NK-92 treated with Interleukin-12 subunit alpha and Interleukin-12 subunit beta, amount 100 ng/mL, for 24 hours (cell line): ENCODE data around the gene APOBEC3G.

Experiments
- DNase-seq: peaks from one replicate; lab custom pipeline; 2025; lab: John Stamatoyannopoulos, UW

Gene APOBEC3G

GRCh38 chr22:39091126-39092081 lies 14.3 kb downstream of the APOBEC3G start:
- peak; percentile 61 for DNase-seq

- DNase-seq: peak; percentile 40
These were observed 15.2 kb downstream of the APOBEC3G start for GRCh38 chr22:39092111-39092862.

- DNase-seq: no peak
These were observed 17.8 kb downstream of the APOBEC3G start for GRCh38 chr22:39094717-39095389.

- DNase-seq: no peak
These were observed 18.9 kb downstream of the APOBEC3G start for GRCh38 chr22:39095971-39096370.

GRCh38 chr22:39097098-39098020 lies 20.3 kb downstream of the APOBEC3G start, which contains the start of gene APOBEC3H:
APOBEC3H (plus strand) TSS chr22:39097244; CDS start chr22:39100279, 3,035 bp downstream.
- peak; percentile 38 for DNase-seq

GRCh38 chr22:39098026-39098425 lies 21.0 kb downstream of the APOBEC3G start:
- peak; percentile 17 for DNase-seq

- DNase-seq: no peak
These were observed 21.5 kb downstream of the APOBEC3G start for GRCh38 chr22:39098576-39098975.

GRCh38 chr22:39101226-39101625 lies 24.2 kb downstream of the APOBEC3G start:
- DNase-seq: no peak

- no peak for DNase-seq
These were observed 26.4 kb downstream of the APOBEC3G start for GRCh38 chr22:39103431-39103830.

- DNase-seq: no peak
These were observed 29.3 kb downstream of the APOBEC3G start for GRCh38 chr22:39106326-39106725.

- DNase-seq: no peak
These were observed 31.4 kb downstream of the APOBEC3G start for GRCh38 chr22:39108487-39108886.

GRCh38 chr22:39109361-39109760 lies 32.3 kb downstream of the APOBEC3G start:
- DNase-seq: no peak

GRCh38 chr22:39110631-39111561 lies 33.8 kb downstream of the APOBEC3G start:
- DNase-seq: no peak

- no peak for DNase-seq
These were observed 37.0 kb downstream of the APOBEC3G start for GRCh38 chr22:39114112-39114511.

- no peak for DNase-seq
These were observed 38.5 kb downstream of the APOBEC3G start for GRCh38 chr22:39115570-39115969.

GRCh38 chr22:39115977-39116621 lies 39.0 kb downstream of the APOBEC3G start:
- DNase-seq: no peak

GRCh38 chr22:39117585-39118191 lies 40.6 kb downstream of the APOBEC3G start:
- peak; percentile 71 for DNase-seq

GRCh38 chr22:39120983-39121382 lies 43.9 kb downstream of the APOBEC3G start:
- no peak for DNase-seq
